Smooth muscle cell (in vitro differentiated cells): ENCODE results near the gene CYP39A1. TPM values are rescaled to one million over a fixed set of nuclear protein-coding genes. Genes with fewer than 3 reads are reported as not detected.
A peak's percentile ranks its signal among the peaks of the same experiment; 100 is the strongest.

Experiments
- DNase-seq: peaks from one replicate; lab custom pipeline; 2025; ENCODE audit not compliant: unreplicated experiment; lab: John Stamatoyannopoulos, UW
- H2AFZ ChIP-seq: fragments of 200-600 bp; sonication (generic); 2 replicates; pipeline ENCODE4 v1.6.0; 2016; ENCODE audit warnings: antibody characterized with exemption, low read depth, mild to moderate bottlenecking
- H3F3A ChIP-seq: fragments of 200-600 bp; sonication (generic); 2 replicates; pipeline ENCODE4 v1.6.0; 2017; ENCODE audit warnings: antibody characterized with exemption, low read depth
- H3K27ac ChIP-seq: fragments of 200-600 bp; sonication (generic); 2 replicates; pipeline ENCODE4 v1.5.1; 2016; ENCODE audit warnings: low read depth, mild to moderate bottlenecking
- H3K27me3 ChIP-seq: fragments of 200-600 bp; sonication (generic); 2 replicates; pipeline ENCODE4 v1.6.1; 2016; ENCODE audit warnings: low read depth, mild to moderate bottlenecking
- H3K36me3 ChIP-seq: fragments of 200-600 bp; sonication (generic); 2 replicates; pipeline ENCODE4 v1.5.1; 2016; ENCODE audit warnings: low read depth
- H3K4me1 ChIP-seq: fragments of 200-600 bp; sonication (generic); 2 replicates; pipeline ENCODE4 v1.5.1; 2016; ENCODE audit warnings: low read depth
- H3K4me2 ChIP-seq: fragments of 200-600 bp; sonication (generic); 2 replicates; pipeline ENCODE4 v1.6.0; 2016; ENCODE audit warnings: mild to moderate bottlenecking
- H3K4me3 ChIP-seq: fragments of 200-600 bp; sonication (generic); 2 replicates; pipeline ENCODE4 v1.5.1; 2016; ENCODE audit warnings: mild to moderate bottlenecking
- H3K79me2 ChIP-seq: fragments of 200-600 bp; sonication (generic); 2 replicates; pipeline ENCODE4 v1.6.0; 2016; ENCODE audit warnings: low read depth, mild to moderate bottlenecking
- H3K9ac ChIP-seq: fragments of 200-600 bp; sonication (generic); 2 replicates; pipeline ENCODE4 v1.6.0; 2016; ENCODE audit warnings: low read depth
- H3K9me3 ChIP-seq: fragments of 200-600 bp; sonication (generic); replicated peaks from 2 replicates; pipeline ENCODE4 v1.5.1; 2016; ENCODE audit warnings: low read depth
- H4K20me1 ChIP-seq: fragments of 200-600 bp; sonication (generic); 2 replicates; pipeline ENCODE4 v1.6.0; 2016; ENCODE audit warnings: low read depth
- CTCF ChIP-seq: fragments of 200-600 bp; sonication (generic); IDR thresholded peaks from 2 replicates; pipeline ENCODE4 v1.5.1; 2017; ENCODE audit warnings: borderline replicate concordance, mild to moderate bottlenecking, antibody characterized with exemption; ENCODE audit not compliant: insufficient read depth, poor library complexity, severe bottlenecking
- WGBS: methylation state at CpG from one replicate; pipeline ENCODE4 v1.1.7; 2016; ENCODE audit warnings: low lambda C conversion rate; 5-methylcytosine and 5-hydroxymethylcytosine counted together
- polyA plus RNA-seq: library from polyadenylated mRNA; unstranded; fragments of >200 nt; fragmentation: Nextera tagmentation; extraction: Ambion mirVana; gene quantifications from 2 replicates; pipeline ENCODE4 v1.2.1, GENCODE V29; 2016
- total RNA-seq: library from RNA; depleted of rRNA; stranded (reverse); fragments of >200 nt; gene quantifications from 2 replicates; pipeline ENCODE4 v1.2.3, GENCODE V29; 2014

The CYP39A1 gene
- total and polyA plus RNA-seq, 2 experiments from 2014 or later = 0.40 to 0.63 TPM

DNA sequence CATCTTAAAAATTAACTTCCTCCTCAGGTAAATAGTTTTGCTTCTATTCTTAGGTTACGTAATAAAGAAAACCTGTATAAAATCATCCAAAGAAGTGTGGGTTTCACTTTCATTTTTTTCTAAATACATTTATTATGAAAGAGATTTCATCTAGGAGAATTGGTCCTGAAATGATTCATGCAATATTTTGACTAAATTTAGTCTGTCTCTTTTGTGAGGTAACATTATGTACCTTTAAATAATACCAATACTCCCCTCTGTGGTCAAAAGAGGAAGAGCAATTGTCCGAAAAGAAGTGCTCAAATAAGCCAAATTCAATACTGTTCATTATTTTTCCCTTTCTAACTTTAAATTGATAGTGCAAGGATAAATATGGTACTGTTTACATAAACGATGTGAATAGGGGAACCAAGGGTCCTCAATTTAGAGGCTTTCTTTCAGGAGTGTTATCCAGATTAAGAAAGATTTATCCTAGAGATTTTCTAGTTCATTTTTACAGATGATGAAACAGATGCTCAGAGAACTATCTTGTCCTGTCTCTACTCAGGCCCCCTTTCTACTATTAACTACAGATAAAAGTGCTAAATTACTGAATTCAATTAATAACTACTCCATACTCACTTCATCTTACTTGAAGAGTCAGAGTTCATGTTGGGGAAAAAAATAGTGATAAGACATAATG is 26.2 kb downstream of the CYP39A1 start:
- no peaks in the 10 kb centered on the region for H3F3A ChIP-seq
- H3K4me1 ChIP-seq = no peaks in the 10 kb centered on the region
- peak; percentile 60 for TF ChIP-seq CTCF
- H2AFZ ChIP-seq = no peak overlapping the region
- no peak for DNase-seq
- H3K79me2 ChIP-seq = no peaks in the 10 kb centered on the region
- no peaks in the 10 kb centered on the region for H3K27me3 ChIP-seq
- no peak overlapping the region for H3K4me2 ChIP-seq
- H3K4me3 ChIP-seq = no peak overlapping the region
- H3K36me3 ChIP-seq = no peaks in the 10 kb centered on the region
- no peaks in the 10 kb centered on the region for H4K20me1 ChIP-seq
- WGBS = 40% methylated on average over 3 of the region's 3 CpGs
- no peak overlapping the region for H3K27ac ChIP-seq
- no peaks in the 10 kb centered on the region for H3K9me3 ChIP-seq
- H3K9ac ChIP-seq = no peak overlapping the region

DNA sequence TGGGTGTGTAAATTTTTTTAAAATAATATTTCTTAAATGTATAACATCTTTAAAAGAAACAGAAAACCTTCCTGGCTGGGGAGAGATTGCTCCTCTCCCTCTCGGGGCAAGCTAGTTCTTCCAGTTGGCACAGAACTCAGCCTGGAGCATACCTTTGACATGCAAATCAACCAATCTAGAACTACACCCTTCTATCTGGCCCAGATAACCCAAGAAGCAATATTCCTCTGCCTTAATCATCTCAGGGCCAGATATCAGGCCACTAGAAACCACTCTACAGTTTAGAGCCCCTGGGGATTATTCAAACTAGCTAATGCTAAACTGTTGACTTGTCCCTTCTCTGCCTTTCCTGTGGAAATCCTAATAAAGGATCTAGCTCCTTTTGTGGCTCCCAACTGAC is 33.9 kb downstream of the CYP39A1 start:
- H3F3A ChIP-seq = no peaks in the 10 kb centered on the region
- TF ChIP-seq CTCF = no peak
- H4K20me1 ChIP-seq = no peaks in the 10 kb centered on the region
- no peaks in the 10 kb centered on the region for H3K36me3 ChIP-seq
- no peaks in the 10 kb centered on the region for H3K4me1 ChIP-seq
- H3K79me2 ChIP-seq = no peaks in the 10 kb centered on the region
- no peak overlapping the region for H2AFZ ChIP-seq
- 77% methylated on average over 1 of the region's 1 CpG for WGBS
- H3K9ac ChIP-seq = no peak overlapping the region
- H3K27me3 ChIP-seq = no peaks in the 10 kb centered on the region
- no peak overlapping the region for H3K4me3 ChIP-seq
- H3K27ac ChIP-seq = no peak overlapping the region
- no peak overlapping the region for H3K4me2 ChIP-seq
- no peaks in the 10 kb centered on the region for H3K9me3 ChIP-seq
- no peak for DNase-seq

DNA sequence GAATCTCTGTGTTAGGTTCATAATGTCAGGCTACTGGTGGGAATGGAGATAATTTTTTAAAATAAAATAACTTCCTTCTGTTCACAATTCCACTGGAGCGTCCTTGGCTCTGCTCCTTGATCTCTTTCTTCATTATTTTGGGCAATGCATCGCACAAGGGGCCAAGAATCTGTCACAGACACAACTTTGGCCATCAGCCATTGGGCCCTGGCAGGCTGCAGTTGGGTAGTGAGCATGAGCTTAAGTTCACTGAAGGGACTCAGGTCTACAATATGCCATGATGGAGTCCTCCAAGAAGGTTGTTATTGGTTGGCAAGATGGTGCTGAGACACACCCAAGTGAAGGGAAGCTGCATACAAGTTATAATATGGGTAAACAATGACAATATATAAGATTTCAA is 40.0 kb downstream of the CYP39A1 start:
- no peaks in the 10 kb centered on the region for H3K4me1 ChIP-seq
- H3F3A ChIP-seq = peaks cover 3% of the 10 kb centered on the region
- DNase-seq = no peak
- no peaks in the 10 kb centered on the region for H3K9me3 ChIP-seq
- no peaks in the 10 kb centered on the region for H3K27me3 ChIP-seq
- 96% methylated on average over 2 of the region's 2 CpGs for WGBS
- no peak overlapping the region for H3K4me2 ChIP-seq
- H3K4me3 ChIP-seq = no peak overlapping the region
- no peak for TF ChIP-seq CTCF
- H2AFZ ChIP-seq = no peak overlapping the region
- no peaks in the 10 kb centered on the region for H3K36me3 ChIP-seq
- no peak overlapping the region for H3K27ac ChIP-seq
- H3K79me2 ChIP-seq = no peaks in the 10 kb centered on the region
- H4K20me1 ChIP-seq = no peaks in the 10 kb centered on the region
- no peak overlapping the region for H3K9ac ChIP-seq

GRCh38 chr6:46610862-46611553 is 41.6 kb downstream of the CYP39A1 start:
- 75% methylated on average over 3 of the region's 3 CpGs for WGBS
- H3K4me2 ChIP-seq = peak overlapping the region; percentile 48
- H3F3A ChIP-seq = peaks cover 3% of the 10 kb centered on the region
- H3K79me2 ChIP-seq = no peaks in the 10 kb centered on the region
- no peak overlapping the region for H3K9ac ChIP-seq
- no peaks in the 10 kb centered on the region for H3K4me1 ChIP-seq
- H3K27ac ChIP-seq = no peak overlapping the region
- H3K4me3 ChIP-seq = no peak overlapping the region
- H3K27me3 ChIP-seq = no peaks in the 10 kb centered on the region
- no peaks in the 10 kb centered on the region for H3K9me3 ChIP-seq
- H2AFZ ChIP-seq = no peak overlapping the region
- no peaks in the 10 kb centered on the region for H3K36me3 ChIP-seq
- no peak for TF ChIP-seq CTCF
- no peak for DNase-seq
- H4K20me1 ChIP-seq = no peaks in the 10 kb centered on the region
